PFSK-1 (cell line): ENCODE measurements around the gene NDUFS7.

ENCODE experiments used
- FOXP2 ChIP-seq: optimal IDR thresholded peaks from 2 replicates; pipeline ENCODE3; 2011; ENCODE audit warnings: borderline replicate concordance, control low read depth, inconsistent platforms; ENCODE audit not compliant: insufficient read depth; ENCODE audit errors: extremely low read length, extremely low read depth
- POLR2AphosphoS5 ChIP-seq: IDR thresholded peaks from 2 replicates; pipeline ENCODE4 v1.6.1; 2012; ENCODE audit warnings: low read depth, mild to moderate bottlenecking, control low read depth, low read length, moderate library complexity
- SIN3A ChIP-seq: IDR thresholded peaks from 2 replicates; pipeline ENCODE4 v1.6.1; 2012; ENCODE audit warnings: mild to moderate bottlenecking, low read length, moderate library complexity, borderline replicate concordance; ENCODE audit not compliant: insufficient read depth
- TAF1 ChIP-seq: IDR thresholded peaks from 2 replicates; pipeline ENCODE4 v1.6.1; 2012; ENCODE audit warnings: low read length, control low read depth, borderline replicate concordance; ENCODE audit not compliant: insufficient read depth
- TF ChIP-seq, protein P1 (sequence below), 2 experiments: IDR thresholded peaks; 2 replicates each; pipeline versions ENCODE4 v1.6.1 to v1.8.0; 2011 to 2012; ENCODE audit warnings: low read depth in 2 of 2, low read length in 2 of 2, control low read depth in 1 of 2, inconsistent platforms in 1 of 2, mild to moderate bottlenecking in 1 of 2, moderate library complexity in 1 of 2; ENCODE audit not compliant: insufficient read depth in 1 of 2

NDUFS7 gene

DNA sequence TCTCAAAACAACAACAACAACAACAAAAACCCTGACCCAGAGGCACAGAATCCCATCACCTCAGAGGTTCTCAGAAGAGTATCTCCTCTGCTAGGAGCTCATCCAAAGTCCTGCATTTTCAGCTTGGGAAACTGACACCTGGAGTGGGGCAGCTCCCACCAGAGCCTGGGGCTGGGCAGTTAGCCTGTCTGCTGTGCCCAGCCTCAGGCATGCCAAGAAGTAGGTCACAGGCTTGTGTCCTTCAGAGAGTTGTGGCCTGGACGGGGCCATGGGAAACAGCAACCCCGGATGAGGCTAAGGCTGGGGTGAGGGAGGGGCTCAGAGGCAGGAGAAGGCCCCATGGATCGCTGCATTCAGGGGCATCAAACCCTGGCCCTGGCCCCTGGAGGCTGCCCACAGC lies 2.1 kb downstream of the NDUFS7 start:
- no peak for TF ChIP-seq POLR2AphosphoS5
- TF ChIP-seq TAF1: no peak
- no peak for TF ChIP-seq FOXP2
- no peak for TF ChIP-seq SIN3A
- TF ChIP-seq, protein P1, sequence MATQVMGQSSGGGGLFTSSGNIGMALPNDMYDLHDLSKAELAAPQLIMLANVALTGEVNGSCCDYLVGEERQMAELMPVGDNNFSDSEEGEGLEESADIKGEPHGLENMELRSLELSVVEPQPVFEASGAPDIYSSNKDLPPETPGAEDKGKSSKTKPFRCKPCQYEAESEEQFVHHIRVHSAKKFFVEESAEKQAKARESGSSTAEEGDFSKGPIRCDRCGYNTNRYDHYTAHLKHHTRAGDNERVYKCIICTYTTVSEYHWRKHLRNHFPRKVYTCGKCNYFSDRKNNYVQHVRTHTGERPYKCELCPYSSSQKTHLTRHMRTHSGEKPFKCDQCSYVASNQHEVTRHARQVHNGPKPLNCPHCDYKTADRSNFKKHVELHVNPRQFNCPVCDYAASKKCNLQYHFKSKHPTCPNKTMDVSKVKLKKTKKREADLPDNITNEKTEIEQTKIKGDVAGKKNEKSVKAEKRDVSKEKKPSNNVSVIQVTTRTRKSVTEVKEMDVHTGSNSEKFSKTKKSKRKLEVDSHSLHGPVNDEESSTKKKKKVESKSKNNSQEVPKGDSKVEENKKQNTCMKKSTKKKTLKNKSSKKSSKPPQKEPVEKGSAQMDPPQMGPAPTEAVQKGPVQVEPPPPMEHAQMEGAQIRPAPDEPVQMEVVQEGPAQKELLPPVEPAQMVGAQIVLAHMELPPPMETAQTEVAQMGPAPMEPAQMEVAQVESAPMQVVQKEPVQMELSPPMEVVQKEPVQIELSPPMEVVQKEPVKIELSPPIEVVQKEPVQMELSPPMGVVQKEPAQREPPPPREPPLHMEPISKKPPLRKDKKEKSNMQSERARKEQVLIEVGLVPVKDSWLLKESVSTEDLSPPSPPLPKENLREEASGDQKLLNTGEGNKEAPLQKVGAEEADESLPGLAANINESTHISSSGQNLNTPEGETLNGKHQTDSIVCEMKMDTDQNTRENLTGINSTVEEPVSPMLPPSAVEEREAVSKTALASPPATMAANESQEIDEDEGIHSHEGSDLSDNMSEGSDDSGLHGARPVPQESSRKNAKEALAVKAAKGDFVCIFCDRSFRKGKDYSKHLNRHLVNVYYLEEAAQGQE (IDR thresholded peaks at IDR 0.05; ENCODE audit: insufficient read depth in 1 of 2, low read depth in 2 of 2, low read length in 2 of 2): no peak

DNA sequence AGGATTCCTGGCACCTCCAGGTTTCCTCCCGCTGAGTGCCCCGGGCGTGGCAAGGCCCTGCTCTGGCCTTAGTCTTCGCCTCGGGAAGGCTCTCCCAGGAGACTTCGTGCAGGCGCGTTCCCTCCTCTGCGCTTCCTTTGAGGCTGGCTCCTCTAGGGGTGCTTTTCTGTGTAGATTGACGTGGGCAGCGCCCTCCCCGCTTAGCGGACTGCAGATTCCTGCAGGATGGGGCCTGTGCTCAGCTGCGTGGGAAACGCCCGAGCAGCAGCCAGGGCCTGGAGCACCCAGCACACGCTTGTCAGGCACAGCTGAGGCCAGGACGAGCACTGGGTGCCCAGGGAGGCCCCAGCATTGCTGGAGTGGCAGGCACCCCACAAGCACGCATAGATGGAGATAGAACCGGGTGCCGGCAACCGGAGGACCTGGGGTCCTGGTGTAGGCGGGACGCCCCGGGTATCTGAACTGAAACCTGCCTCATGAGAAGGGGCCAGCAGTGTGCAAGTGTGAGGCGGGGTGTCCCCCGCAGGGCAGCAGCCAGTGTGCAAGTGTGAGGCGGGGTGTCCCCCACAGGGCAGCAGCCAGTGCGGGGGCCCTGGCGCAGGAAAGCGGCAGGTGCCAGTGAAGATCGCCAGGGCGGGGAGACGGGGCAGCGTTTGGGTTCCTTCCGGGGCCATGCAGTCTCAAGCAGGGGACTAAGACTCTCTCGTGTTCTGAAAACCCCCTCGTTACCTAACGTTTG lies 3.4 kb downstream of the NDUFS7 start:
- TF ChIP-seq TAF1 (no peak), SIN3A (no peak), POLR2AphosphoS5 (no peak), FOXP2 (no peak)
- TF ChIP-seq, protein P1 (IDR thresholded peaks at IDR 0.05; ENCODE audit: insufficient read depth in 1 of 2, low read depth in 2 of 2, low read length in 2 of 2): no peak

DNA sequence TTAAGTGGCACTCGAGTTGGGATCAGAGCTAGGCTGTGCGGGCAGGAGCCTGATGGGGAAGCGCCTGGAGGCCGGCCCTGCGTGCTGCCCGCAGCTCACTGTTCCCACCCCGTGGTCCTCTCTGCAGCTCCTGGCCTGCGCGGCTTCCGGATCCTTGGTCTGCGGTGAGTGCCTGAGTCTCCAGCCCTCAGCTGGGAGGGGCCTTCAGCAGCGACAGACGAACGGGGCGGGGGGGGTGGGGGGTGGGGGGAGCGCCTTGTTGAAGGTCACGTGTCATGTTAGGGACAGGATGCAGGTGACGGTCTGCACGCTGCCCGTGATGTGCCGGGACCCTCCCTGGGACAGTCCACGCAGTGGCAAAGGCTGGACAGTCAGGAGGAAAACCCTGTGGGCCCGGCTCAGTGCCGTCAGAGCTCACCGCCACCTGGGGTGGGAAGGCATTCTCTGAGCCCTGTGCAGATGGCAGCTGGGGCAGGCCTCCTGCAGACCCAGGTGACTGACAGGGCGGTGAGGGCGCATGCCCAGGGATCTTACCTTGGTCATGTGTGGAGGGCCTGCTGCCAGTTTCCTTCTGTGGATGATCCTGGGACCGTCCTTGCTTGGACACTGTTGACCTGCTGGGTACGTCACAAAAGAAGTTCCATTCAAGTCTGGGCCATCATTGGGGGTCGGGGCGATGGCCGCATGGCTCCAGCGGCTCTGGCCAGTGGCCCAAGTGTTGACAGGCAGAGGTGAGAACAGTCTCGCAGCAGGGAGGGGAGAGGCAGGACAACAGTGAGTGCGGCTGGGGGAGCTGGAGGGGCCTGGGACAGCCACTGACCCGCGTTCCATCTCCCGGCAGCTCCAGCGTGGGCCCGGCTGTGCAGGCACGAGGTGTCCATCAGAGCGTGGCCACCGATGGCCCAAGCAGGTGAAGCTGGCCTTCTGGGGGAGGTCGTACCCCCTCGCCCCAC lies 4.3 kb downstream of the NDUFS7 start:
- TF ChIP-seq TAF1 (no peak), SIN3A (no peak), POLR2AphosphoS5 (no peak), FOXP2 (no peak)
- TF ChIP-seq, protein P1 (IDR thresholded peaks at IDR 0.05; ENCODE audit: insufficient read depth in 1 of 2, low read depth in 2 of 2, low read length in 2 of 2): no peak

DNA sequence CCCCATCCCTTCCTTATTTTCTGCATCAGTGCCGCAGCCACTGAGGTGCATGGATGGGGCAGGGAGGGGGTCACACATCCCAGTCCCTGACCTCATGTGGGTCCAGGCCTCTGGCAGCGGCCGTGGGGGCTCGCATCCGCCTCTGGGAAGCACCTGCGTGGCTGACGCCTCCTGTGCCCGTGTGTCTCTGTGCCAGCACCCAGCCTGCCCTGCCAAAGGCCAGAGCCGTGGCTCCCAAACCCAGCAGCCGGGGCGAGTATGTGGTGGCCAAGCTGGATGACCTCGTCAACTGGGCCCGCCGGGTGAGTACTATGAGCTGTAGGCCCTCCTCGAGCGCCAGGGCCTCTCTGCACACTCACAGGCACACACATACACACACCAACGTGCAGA lies 4.9 kb downstream of the NDUFS7 start:
- no peak for TF ChIP-seq SIN3A
- TF ChIP-seq, protein P1 (IDR thresholded peaks at IDR 0.05; ENCODE audit: insufficient read depth in 1 of 2, low read depth in 2 of 2, low read length in 2 of 2): no peak
- TF ChIP-seq POLR2AphosphoS5: no peak
- TF ChIP-seq FOXP2: no peak
- no peak for TF ChIP-seq TAF1
